H1 (cell line): ENCODE measurements around the gene PPP2R2C. TPM values are rescaled to one million over a fixed set of nuclear protein-coding genes. Genes with fewer than 3 reads are reported as not detected.

Experiments used
- MAFK ChIP-seq: IDR thresholded peaks from 2 replicates; pipeline ENCODE4 v1.6.1; 2012; ENCODE audit warnings: low read depth, mild to moderate bottlenecking, improper control_type of control experiment, low read length
- SAP30 ChIP-seq: fragments of 300-600 bp; sonication (generic); IDR thresholded peaks from 2 replicates; pipeline ENCODE4 v1.7.1; 2012; ENCODE audit warnings: low read length, moderate library complexity, mild to moderate bottlenecking, inconsistent platforms; ENCODE audit not compliant: insufficient read depth, insufficient replicate concordance
- SP2 ChIP-seq: IDR thresholded peaks from 2 replicates; pipeline ENCODE4 v1.6.1; 2012; ENCODE audit warnings: mild to moderate bottlenecking, low read length, inconsistent platforms
- SRF ChIP-seq: IDR thresholded peaks from 2 replicates; pipeline ENCODE4 v1.6.1; 2011; ENCODE audit warnings: mild to moderate bottlenecking, low read depth, low read length, moderate library complexity
- polyA plus RNA-seq, 7 experiments: library from polyadenylated mRNA; depleted of rRNA in 3 of 7; stranded (reverse) in 5 of 7; unstranded in 2 of 7; fragments of >200 nt in 5 of 7; fragments of 200-250 nt in 2 of 7; gene quantifications; 1 replicate in 5 of 7; 2 replicates in 1 of 7; 4 replicates in 1 of 7; pipeline versions ENCODE4 v1.2.1 to v1.2.3, GENCODE V29; 2011 to 2013; ENCODE audit warnings: missing spikeins in 2 of 7, mixed read lengths in 2 of 7
- total RNA-seq: library from RNA; stranded (reverse); fragmentation: NEBNext Ultra II Directional; extraction: Animal tissue kit (Norgen Biotek cat#: 25700); gene quantifications from 2 replicates; pipeline ENCODE4 v1.2.1, GENCODE V29; 2021
- TF ChIP-seq, protein P1 (sequence below): fragments of 300-600 bp; sonication (generic); IDR thresholded peaks from 2 replicates; pipeline ENCODE4 v1.7.1; 2012; ENCODE audit warnings: low read length, moderate library complexity, mild to moderate bottlenecking, inconsistent platforms; ENCODE audit not compliant: insufficient replicate concordance
- TF ChIP-seq, protein P2 (sequence below): IDR thresholded peaks from 2 replicates; pipeline ENCODE4 v1.6.1; 2012; ENCODE audit warnings: low read length, inconsistent platforms
- TF ChIP-seq, protein P3 (sequence below), 3 experiments: IDR thresholded peaks; 1 replicate in 2 of 3; 2 replicates in 1 of 3; pipeline versions ENCODE4 v1.5.1 to v1.6.1; 2011; ENCODE audit warnings: low read length in 3 of 3, mild to moderate bottlenecking in 3 of 3, inconsistent platforms in 2 of 3, low read depth in 1 of 3, moderate library complexity in 1 of 3; ENCODE audit not compliant: insufficient read depth in 1 of 3; ENCODE audit errors: control extremely low read depth in 1 of 3

The PPP2R2C gene
- total and polyA plus RNA-seq, 2 of the 8 experiments (the other 6 are each of a cell fraction or from before 2014, with no cell fraction given): 6.4 TPM

- TF ChIP-seq, protein P1, sequence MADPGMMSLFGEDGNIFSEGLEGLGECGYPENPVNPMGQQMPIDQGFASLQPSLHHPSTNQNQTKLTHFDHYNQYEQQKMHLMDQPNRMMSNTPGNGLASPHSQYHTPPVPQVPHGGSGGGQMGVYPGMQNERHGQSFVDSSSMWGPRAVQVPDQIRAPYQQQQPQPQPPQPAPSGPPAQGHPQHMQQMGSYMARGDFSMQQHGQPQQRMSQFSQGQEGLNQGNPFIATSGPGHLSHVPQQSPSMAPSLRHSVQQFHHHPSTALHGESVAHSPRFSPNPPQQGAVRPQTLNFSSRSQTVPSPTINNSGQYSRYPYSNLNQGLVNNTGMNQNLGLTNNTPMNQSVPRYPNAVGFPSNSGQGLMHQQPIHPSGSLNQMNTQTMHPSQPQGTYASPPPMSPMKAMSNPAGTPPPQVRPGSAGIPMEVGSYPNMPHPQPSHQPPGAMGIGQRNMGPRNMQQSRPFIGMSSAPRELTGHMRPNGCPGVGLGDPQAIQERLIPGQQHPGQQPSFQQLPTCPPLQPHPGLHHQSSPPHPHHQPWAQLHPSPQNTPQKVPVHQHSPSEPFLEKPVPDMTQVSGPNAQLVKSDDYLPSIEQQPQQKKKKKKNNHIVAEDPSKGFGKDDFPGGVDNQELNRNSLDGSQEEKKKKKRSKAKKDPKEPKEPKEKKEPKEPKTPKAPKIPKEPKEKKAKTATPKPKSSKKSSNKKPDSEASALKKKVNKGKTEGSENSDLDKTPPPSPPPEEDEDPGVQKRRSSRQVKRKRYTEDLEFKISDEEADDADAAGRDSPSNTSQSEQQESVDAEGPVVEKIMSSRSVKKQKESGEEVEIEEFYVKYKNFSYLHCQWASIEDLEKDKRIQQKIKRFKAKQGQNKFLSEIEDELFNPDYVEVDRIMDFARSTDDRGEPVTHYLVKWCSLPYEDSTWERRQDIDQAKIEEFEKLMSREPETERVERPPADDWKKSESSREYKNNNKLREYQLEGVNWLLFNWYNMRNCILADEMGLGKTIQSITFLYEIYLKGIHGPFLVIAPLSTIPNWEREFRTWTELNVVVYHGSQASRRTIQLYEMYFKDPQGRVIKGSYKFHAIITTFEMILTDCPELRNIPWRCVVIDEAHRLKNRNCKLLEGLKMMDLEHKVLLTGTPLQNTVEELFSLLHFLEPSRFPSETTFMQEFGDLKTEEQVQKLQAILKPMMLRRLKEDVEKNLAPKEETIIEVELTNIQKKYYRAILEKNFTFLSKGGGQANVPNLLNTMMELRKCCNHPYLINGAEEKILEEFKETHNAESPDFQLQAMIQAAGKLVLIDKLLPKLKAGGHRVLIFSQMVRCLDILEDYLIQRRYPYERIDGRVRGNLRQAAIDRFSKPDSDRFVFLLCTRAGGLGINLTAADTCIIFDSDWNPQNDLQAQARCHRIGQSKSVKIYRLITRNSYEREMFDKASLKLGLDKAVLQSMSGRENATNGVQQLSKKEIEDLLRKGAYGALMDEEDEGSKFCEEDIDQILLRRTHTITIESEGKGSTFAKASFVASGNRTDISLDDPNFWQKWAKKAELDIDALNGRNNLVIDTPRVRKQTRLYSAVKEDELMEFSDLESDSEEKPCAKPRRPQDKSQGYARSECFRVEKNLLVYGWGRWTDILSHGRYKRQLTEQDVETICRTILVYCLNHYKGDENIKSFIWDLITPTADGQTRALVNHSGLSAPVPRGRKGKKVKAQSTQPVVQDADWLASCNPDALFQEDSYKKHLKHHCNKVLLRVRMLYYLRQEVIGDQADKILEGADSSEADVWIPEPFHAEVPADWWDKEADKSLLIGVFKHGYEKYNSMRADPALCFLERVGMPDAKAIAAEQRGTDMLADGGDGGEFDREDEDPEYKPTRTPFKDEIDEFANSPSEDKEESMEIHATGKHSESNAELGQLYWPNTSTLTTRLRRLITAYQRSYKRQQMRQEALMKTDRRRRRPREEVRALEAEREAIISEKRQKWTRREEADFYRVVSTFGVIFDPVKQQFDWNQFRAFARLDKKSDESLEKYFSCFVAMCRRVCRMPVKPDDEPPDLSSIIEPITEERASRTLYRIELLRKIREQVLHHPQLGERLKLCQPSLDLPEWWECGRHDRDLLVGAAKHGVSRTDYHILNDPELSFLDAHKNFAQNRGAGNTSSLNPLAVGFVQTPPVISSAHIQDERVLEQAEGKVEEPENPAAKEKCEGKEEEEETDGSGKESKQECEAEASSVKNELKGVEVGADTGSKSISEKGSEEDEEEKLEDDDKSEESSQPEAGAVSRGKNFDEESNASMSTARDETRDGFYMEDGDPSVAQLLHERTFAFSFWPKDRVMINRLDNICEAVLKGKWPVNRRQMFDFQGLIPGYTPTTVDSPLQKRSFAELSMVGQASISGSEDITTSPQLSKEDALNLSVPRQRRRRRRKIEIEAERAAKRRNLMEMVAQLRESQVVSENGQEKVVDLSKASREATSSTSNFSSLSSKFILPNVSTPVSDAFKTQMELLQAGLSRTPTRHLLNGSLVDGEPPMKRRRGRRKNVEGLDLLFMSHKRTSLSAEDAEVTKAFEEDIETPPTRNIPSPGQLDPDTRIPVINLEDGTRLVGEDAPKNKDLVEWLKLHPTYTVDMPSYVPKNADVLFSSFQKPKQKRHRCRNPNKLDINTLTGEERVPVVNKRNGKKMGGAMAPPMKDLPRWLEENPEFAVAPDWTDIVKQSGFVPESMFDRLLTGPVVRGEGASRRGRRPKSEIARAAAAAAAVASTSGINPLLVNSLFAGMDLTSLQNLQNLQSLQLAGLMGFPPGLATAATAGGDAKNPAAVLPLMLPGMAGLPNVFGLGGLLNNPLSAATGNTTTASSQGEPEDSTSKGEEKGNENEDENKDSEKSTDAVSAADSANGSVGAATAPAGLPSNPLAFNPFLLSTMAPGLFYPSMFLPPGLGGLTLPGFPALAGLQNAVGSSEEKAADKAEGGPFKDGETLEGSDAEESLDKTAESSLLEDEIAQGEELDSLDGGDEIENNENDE: no peak
- TF ChIP-seq, protein P2, sequence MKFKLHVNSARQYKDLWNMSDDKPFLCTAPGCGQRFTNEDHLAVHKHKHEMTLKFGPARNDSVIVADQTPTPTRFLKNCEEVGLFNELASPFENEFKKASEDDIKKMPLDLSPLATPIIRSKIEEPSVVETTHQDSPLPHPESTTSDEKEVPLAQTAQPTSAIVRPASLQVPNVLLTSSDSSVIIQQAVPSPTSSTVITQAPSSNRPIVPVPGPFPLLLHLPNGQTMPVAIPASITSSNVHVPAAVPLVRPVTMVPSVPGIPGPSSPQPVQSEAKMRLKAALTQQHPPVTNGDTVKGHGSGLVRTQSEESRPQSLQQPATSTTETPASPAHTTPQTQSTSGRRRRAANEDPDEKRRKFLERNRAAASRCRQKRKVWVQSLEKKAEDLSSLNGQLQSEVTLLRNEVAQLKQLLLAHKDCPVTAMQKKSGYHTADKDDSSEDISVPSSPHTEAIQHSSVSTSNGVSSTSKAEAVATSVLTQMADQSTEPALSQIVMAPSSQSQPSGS: no peak
- TF ChIP-seq MAFK (no peak), SAP30 (no peak), SP2 (no peak), SRF (no peak)
- TF ChIP-seq, protein P3, sequence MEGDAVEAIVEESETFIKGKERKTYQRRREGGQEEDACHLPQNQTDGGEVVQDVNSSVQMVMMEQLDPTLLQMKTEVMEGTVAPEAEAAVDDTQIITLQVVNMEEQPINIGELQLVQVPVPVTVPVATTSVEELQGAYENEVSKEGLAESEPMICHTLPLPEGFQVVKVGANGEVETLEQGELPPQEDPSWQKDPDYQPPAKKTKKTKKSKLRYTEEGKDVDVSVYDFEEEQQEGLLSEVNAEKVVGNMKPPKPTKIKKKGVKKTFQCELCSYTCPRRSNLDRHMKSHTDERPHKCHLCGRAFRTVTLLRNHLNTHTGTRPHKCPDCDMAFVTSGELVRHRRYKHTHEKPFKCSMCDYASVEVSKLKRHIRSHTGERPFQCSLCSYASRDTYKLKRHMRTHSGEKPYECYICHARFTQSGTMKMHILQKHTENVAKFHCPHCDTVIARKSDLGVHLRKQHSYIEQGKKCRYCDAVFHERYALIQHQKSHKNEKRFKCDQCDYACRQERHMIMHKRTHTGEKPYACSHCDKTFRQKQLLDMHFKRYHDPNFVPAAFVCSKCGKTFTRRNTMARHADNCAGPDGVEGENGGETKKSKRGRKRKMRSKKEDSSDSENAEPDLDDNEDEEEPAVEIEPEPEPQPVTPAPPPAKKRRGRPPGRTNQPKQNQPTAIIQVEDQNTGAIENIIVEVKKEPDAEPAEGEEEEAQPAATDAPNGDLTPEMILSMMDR (IDR thresholded peaks at IDR 0.05; ENCODE audit: control extremely low read depth in 1 of 3, insufficient read depth in 1 of 3, low read depth in 1 of 3, low read length in 3 of 3): no peak
Measured at GRCh38 chr4:6401797-6402196, 70.6 kb downstream of the PPP2R2C start (continued).
